ENCODE data around the gene RFC4.
A peak's percentile ranks its signal among the peaks of the same experiment; 100 is the strongest.
"Not testable (repeated sequence)": the region's sequence is repeated elsewhere in the genome, so short reads cannot be mapped to it uniquely, and the experiment has no call there.

The RFC4 gene, protein sequence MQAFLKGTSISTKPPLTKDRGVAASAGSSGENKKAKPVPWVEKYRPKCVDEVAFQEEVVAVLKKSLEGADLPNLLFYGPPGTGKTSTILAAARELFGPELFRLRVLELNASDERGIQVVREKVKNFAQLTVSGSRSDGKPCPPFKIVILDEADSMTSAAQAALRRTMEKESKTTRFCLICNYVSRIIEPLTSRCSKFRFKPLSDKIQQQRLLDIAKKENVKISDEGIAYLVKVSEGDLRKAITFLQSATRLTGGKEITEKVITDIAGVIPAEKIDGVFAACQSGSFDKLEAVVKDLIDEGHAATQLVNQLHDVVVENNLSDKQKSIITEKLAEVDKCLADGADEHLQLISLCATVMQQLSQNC

DNA sequence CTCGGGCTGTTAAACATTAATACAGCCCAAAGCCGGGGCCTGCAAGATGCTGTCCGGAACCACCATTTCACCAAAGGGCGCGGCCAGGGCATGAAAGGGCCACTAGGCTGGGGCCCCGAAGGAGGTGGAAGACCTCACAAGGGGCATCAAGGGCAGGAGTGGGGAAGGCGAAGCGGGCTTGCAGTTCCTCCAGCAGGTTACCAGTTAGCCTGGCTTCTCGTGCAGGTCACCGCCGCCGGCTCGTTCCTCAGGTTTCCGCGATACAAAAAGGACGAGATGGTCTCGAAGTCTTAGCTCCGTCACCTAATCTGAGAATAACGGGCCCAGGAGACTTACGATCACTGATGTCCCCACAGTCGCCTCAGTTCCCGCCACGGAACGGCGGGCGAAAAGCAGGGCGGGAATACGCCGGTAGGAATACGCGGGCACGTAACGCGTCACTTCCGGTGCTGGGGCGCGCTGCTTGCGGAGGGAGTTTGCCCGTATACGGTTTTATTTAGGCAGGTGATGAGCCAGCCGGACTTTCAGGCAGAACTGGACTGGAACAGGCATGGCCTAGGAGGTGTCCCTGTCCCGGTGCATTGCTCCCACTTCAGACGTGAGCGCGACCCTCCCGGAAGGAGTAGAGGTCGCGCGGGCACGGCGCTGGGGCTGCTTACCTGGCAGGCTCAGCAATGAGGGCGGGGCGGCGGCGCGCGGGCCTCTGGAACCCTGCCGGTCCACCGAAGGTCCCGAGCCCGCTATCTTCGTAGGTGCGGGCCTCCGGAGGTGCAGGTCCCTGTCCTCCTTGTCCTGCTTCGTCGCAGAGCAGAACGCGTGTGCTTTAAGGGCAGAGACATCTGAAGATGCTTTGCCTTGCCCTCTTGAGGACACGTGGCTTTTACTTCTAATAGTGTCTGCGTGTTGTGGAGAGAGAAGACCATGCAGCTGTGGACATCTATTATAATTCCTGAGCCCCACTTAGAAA is at the start of gene RFC4:
TSS of gene RFC4 (minus strand) at position 394 of the 967 bp plus-strand sequence. CDS start 1,769 bp downstream, outside the sequence.
- peak; percentile 88 for DNase-seq (ENCODE audit: low spot score)

DNA sequence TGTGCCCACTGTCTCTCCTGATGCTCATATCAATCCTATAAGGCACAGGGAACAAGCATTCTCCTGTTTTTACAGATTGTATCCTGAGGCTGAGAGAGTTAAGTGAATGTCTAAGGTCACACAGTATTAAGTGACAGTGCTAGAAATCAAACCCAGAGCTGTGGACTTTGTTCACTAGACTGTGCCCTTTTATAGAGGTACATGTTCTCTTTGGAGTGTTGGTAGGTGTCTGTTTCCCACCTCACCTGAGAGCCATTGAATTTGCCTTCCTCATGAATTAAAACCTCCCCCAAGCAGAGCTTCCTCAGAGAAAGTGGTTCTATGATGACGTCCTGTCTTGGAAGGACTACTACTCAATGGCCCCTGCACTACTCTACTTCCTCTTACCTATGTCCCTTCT is 48.7 kb upstream of the RFC4 start:
- no peak for DNase-seq (ENCODE audit: low spot score)

DNA sequence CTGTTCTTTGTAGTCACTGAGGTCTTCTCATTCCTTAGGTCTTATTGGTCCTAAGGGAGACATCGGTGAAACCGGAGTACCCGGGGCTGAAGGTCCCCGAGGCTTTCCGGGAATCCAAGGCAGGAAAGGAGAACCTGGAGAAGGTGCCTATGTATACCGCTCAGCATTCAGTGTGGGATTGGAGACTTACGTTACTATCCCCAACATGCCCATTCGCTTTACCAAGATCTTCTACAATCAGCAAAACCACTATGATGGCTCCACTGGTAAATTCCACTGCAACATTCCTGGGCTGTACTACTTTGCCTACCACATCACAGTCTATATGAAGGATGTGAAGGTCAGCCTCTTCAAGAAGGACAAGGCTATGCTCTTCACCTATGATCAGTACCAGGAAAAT is 47.9 kb upstream of the RFC4 start:
- DNase-seq (ENCODE audit: low spot score): no peak

DNA sequence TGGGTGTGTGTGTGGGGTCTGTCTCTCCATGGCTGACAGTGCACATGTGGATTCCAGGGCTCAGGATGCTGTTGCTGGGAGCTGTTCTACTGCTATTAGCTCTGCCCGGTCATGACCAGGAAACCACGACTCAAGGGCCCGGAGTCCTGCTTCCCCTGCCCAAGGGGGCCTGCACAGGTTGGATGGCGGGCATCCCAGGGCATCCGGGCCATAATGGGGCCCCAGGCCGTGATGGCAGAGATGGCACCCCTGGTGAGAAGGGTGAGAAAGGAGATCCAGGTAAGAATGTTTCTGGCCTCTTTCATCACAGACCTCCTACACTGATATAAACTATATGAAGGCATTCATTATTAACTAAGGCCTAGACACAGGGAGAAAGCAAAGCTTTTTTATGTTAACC is 46.7 kb upstream of the RFC4 start:
- no peak for DNase-seq (ENCODE audit: low spot score)

DNA sequence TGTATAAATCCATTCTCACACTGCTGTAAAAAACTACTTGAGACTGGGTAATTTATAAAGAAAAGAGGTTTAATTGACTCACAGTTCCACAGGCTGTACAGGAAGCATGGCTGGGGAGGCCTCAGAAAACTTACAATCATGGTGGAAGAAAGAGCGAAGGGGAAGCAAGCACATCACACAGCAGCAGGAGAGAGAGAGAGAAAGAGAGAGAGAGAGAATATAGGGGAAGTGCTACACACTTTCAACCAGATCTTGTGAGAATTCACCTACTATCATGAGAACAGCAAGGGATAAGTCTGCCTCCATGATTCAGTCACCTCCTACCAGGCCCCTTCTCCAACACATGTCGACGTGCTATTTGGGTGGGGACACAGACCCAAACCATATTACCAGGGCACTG is 45.6 kb upstream of the RFC4 start:
- not testable (repeated sequence) for DNase-seq (ENCODE audit: low spot score)

DNA sequence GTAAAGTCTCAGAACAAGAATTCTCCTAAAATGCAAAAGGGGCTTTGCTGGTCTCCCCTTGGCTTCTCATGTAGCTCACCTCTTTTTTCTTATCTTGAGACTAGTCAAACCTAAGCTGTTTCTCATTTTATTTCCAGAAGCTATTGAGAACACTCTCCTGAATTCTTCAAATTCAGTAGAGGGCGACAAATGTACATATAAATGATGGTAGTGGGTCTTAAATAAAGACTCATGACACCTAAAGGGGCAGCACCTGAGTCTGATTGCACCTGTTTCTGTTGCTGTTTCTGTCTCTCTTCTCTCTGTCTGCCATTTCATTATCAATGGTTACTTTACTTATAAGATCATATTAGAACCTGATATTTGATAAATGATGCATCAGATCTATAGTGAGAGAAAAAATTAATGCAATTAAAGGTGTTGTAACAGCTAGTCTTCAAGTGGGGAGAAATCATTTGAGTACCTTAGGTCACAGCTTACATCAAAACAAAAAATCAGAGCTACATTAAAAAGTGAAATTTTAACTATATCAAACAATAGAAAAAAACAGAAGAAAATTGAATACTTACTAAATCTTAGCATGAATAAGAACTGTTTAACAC is 43.2 kb upstream of the RFC4 start:
- DNase-seq (ENCODE audit: low spot score): peak; percentile 37

GRCh38 chr3:186847437-186847836 is 41.2 kb upstream of the RFC4 start:
- DNase-seq (ENCODE audit: low spot score): no peak

DNA sequence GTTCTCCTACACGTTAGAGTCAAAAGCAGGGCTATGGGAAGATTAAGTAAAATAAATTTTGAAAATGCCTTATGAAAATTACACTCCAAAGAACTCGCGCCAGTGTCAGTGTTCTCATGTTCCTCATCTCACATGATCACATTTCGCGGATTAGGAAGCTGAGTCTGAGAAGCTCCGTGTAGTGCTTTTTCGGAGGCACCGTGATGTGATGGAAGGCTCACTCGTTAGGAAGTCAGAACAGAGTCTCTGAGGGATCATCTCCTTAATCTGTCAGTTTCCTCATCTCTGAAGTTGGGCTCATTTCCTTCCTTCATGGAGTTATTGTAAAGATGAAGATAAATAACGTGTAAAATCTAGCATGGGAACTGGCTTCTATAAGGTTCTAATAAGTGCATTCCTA is 39.5 kb upstream of the RFC4 start:
- no peak for DNase-seq (ENCODE audit: low spot score)

DNA sequence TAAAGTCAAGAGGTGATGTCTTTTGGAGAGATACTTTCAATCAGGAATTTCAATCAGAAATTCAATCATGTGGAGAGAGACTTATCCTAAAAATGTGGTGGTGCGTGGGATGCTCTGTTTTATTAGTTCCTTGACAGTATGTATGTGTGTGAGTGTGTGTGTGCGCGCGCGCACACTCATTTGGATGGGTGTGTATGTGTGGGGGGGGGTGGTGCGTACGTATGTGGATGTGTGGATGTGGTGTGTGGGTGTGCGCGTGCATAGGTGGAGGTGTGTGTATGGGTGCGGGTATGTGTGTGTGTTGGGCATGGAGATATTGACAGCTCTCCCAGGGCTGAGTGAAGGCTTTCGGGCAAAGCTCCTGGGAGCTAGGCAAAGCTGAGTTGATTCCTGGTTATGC is 38.6 kb upstream of the RFC4 start:
- no peak for DNase-seq (ENCODE audit: low spot score)

GRCh38 chr3:186843039-186843432 is 36.8 kb upstream of the RFC4 start:
- no peak for DNase-seq (ENCODE audit: low spot score)

DNA sequence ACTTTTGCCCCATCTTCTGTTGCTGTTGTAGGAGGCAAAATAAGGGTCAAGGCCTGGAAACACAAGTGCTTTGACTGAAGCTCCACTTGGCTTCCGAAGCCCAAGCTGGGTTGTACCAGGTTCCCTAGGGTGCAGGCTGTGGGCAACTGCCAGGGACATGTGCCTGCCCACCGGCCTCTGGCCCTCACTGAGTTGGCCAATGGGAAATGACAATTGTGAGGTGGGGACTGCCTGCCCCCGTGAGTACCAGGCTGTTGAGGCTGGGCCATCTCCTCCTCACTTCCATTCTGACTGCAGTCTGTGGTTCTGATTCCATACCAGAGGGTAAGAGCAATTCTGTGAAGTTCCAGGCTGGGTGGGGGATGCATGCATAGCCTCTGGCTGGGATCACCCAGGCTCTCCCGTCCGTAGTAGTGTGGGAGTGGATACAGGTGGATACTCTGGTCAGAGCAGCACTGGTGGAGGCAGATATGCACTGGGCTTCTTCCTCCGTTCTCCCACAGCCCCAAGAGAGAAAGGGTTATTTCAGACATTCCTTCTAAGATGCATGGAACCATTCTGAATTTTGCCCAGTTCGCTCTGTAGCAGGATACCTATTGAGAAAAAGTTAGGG is 36.2 kb upstream of the RFC4 start, which contains the start of gene ADIPOQ:
TSS of gene ADIPOQ (plus strand) at position 285 of the 613 bp plus-strand sequence. CDS start 10,349 bp downstream, outside the sequence.
- no peak for DNase-seq (ENCODE audit: low spot score)

DNA sequence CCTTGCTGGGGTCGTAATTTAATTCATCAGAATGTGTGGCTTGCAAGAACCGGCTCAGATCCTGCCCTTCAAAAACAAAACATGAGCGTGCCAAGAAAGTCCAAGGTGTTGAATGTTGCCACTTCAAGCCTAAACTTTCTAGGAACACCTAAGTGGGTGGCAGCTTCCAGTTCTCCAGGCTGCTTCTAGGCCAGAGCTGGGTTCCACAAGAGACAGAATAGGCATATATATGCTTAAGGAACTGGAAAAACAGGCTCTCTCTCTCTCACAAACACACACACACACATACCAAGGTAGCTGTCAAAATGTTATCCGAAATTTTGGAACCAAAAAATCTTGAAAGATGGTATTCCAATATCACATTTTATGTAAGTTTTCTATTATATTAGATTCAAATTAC is 35.3 kb upstream of the RFC4 start:
- DNase-seq (ENCODE audit: low spot score): no peak

DNA sequence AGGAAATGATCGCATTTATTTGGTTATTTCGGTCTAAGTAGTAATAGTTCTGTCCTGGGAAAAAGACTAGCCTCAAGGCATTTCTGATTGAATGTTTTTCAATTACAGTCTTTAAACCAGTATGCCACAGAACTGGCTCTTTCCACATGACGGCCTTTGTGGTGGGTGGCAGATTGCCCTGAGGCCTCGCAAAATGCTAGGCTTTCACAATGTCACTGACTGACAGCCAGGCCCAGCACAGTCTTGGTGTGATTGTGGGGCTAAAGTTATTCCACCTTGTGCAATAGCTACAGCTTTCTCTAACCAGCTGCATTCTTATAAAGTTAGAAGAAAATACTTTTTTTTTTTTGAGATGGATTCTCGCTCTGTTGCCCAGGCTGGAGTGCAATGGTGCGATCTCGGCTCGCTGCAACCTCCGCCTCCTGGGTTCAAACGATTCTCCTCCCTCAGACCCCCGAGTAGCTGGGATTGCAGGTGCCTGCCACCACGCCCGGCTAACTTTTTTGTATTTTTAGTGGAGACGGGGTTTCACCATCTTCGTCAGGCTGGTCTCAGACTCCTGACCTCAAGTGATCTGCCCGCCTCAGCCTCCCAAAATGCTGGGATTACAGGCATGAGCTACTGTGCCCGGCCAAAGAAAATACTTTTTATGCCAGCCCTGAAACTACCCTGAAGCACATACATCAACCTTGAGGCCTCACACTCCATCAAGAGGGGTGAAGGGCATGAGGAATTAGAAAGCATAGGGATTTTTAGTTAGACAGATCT is 33.8 kb upstream of the RFC4 start:
- no peak for DNase-seq (ENCODE audit: low spot score)

GRCh38 chr3:186832276-186832675 is 26.0 kb upstream of the RFC4 start:
- no peak for DNase-seq (ENCODE audit: low spot score)

DNA sequence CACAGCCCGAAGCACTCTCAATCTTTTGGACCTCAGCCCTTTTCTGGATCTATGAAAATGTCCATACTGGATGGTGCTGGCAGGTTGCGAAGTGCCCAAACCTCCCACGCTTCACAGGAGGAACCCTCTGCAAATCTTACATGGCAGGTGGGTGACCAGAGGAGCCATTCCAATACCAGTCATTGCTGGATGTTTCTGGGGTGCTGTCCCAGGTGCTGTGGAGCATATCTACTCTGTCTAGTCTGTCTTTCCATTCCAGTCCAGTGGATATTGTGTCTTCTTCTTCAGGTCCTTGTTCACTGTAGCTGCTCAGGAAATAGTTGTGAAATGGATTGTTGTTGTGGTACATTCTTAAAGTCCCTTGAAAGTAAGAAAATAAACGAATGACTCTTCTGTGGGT is 25.5 kb upstream of the RFC4 start:
- DNase-seq (ENCODE audit: low spot score): no peak

- DNase-seq (ENCODE audit: low spot score): no peak
These were observed 22.1 kb upstream of the RFC4 start for GRCh38 chr3:186828340-186828739.

DNA sequence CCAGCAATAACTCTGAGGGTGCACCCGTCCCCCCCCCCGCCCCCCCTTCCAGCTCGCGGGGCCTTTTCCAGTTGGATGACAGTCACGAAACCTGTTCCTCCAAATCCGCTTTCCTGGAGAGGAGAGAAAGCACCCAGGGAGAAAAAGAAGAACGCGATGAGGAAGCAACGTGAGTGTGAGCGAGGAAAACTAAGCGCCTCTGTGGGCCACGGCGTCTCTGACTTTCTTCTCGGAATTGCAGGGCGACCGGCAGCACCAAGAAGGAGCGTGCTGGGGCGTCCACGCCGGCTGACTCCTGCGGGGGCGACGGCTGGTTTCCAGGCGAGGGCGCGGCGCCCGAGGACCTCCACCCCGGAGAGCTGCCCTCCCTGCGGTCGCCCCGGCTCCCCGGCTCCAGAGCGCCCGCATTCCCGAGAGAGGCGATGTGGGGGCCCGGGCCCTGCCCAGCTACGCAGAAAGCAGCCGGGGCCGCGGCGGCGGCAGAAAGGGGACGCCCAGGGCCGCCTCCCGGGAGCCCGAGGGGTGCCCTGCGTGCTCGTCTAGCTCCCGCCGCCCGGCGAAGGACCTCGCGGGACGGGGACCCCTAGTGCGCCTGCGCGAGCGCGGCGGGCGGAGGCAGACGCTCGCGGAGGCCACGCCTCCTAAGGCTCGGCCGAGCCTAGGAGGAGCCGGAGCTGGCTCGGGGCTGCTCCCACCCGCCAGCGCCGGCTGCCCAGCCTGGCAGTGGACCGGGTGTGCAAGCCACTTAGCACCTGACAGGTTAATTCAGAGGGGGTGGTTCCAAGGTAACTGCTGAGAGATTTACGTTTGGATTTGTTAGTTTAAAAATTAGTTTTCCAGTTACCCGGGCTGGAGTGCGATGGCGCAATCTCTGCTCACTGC is 20.9 kb upstream of the RFC4 start:
- peak; percentile 81 for DNase-seq (ENCODE audit: low spot score)

GRCh38 chr3:186826410-186826975 is 20.2 kb upstream of the RFC4 start:
- DNase-seq (ENCODE audit: low spot score): peak; percentile 14

GRCh38 chr3:186825872-186826409 is 19.7 kb upstream of the RFC4 start:
- peak; percentile 47 for DNase-seq (ENCODE audit: low spot score)
